GM18519 (cell line): ENCODE measurements around the gene HSPA1B.

Experiments used
- ATAC-seq: cut with Tn5 transposase; IDR thresholded peaks from one replicate; pipeline ENCODE4 v1.9.1; 2021; ENCODE audit warnings: mild to moderate bottlenecking, moderate library complexity; ENCODE audit not compliant: unreplicated experiment, low FRiP score

Gene HSPA1B

DNA sequence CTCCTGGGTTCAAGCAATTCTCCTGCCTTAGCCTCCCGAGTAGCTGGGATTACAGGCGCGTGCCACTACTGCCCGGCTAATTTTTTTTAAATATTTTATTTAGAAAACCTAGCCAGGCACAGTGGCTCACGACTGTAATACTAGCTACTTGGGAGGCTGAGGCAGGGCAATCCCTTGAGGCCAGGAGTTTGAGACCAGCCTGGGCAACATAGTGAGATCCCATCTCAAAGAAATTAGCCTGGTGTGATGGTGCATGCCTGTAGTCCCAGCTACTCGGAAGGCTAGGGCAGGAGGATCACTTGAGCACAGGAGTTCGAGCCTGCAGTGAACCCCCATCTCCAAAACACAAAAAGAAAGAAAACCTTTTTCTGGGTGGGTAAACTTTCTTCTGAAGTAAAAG is 48.8 kb downstream of the HSPA1B start:
- no peak for ATAC-seq

DNA sequence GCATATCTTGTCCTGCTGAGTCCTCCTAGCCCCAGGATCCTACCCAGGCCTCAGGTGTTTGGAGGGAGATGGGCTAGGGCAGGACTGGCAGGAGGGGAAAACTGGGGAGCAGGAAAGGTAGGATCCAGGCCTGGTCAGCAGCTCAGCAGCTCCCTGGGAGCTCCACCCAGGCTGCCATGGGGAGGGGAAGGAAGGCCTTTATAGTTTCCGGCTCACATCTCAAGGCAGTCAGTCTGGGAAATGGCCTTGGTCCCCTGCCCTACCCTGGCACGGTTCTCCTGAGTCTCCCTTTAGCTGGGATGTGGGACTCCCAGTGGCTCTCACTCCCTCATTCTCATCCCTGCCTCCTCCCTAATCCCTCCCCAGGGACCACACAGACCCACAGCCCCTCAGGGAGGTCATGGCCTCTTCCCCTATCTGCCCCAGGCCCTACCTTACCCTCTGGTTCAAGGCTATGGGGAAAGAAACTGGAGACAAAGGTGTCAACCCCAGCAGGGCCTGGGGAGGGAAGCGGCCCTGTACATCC is 49.6 kb downstream of the HSPA1B start:
- ATAC-seq: no peak

DNA sequence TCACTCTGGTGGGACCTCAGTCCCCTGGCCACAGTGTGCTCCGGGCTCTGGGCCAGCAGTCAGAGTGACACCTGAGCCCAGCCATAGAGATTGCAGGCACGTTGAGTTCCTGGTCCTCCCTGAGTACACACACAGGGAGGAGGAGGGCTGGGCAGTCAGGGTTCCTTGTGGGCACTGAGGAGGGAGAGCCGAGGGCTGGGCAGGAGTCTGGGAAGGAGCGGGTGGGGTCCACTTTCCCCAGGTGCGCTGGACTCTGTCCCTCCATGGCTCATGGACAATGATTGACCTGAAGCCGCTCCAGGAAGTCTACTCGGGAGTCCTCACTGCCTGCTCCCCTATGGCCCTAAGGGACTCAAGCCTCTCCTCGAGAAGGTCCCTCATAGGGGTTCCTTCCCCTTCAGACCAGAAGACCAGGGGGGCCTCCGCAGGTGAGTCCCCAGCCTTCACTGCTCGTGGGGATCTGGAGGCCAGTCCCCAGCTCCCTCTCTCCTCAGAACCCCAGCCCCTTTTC is 50.2 kb downstream of the HSPA1B start:
- ATAC-seq: no peak

DNA sequence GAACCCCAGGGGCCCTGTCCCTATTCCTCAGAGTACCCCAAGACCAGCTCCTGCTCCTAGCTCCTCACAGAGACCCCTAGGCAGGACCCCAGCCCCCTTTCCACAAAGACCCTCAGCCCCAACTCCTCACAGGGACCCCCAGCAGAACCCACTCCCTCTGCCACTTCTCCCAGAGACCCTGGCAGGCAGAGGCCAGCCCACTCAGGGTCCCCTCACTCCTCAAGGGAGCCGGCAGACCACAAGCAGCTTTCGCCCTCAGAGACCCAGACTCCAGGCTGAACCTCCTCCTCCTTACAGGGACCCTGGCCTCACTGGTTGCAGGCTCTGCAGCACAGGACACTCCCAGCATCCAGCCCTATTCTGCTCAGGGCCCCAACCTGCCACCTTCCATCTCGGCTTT is 50.7 kb downstream of the HSPA1B start:
- ATAC-seq: no peak

DNA sequence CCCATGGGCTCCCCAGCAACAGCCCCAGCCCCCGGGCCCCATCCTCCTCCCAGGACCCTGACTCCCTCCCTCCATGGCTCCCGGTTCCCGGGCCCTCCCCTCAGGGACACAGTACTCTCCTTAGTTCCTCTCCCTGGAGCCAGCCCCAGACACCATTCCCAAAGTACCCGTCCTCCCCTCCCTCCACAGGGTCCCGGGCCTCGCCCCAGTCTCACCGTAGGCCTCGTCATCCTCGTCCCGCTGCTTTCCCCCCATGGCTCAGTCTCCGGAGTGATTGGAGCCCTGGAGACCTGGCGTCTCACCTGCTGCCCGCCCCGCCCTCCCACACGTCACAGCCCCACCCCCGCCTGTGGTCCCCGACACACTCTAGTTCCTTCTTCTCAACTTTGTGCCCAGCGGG is 51.2 kb downstream of the HSPA1B start, which contains the start of gene SLC44A4:
TSS of gene SLC44A4 (minus strand) at position 272 of the 400 bp plus-strand sequence. CDS start at position 255, 17 bp downstream.
- no peak for ATAC-seq

DNA sequence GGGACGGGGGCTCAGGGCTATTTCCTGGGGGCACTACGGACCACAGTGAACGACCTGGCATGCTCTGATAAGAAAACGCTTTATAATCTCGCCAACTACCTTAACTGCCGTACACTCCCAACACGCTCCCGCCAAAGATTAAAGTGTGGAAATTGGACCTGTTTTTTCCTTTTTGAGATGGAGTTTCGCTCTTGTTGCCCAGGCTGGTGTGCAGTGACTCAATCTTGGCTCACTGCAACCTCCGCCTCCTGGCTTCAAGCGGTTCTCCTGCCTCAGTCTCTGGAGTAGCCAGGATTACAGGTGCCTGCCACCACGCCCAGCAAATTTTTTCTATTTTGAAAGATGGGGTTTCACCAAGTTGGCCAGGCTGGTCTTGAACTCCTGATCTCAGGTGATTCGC is 51.6 kb downstream of the HSPA1B start:
- no peak for ATAC-seq
